Activated naive CD8-positive, alpha-beta T cell treated with anti-CD3 and anti-CD28 coated beads, Interleukin-2, amount 50 U/mL, for 16 hours (primary cell): ENCODE data around the gene MEGF6.

Source experiments
- DNase-seq: peaks from one replicate; pipeline ENCODE4 v3.0.0-alpha.2; 2020; ENCODE audit warnings: low read depth, low spot score

Gene MEGF6

GRCh38 chr1:3611170-3612019 is at the start of gene MEGF6:
Gene MEGF6 (minus strand): TSS chr1:3611508. CDS start chr1:3611268, 240 bp downstream.
- DNase-seq = peak; percentile 34

GRCh38 chr1:3660704-3661103 is 49.4 kb upstream of the MEGF6 start:
- DNase-seq = no peak

GRCh38 chr1:3659093-3659492 is 47.8 kb upstream of the MEGF6 start:
- no peak for DNase-seq

GRCh38 chr1:3658231-3658615 is 46.9 kb upstream of the MEGF6 start:
- no peak for DNase-seq

- DNase-seq = no peak
These were observed 46.4 kb upstream of the MEGF6 start for GRCh38 chr1:3657578-3658230.

GRCh38 chr1:3657096-3657475 is 45.8 kb upstream of the MEGF6 start:
- DNase-seq = no peak

GRCh38 chr1:3656450-3657095 is 45.3 kb upstream of the MEGF6 start:
- DNase-seq = no peak

- no peak for DNase-seq
These were observed 43.4 kb upstream of the MEGF6 start for GRCh38 chr1:3654549-3655281.

- DNase-seq = no peak
These were observed 41.9 kb upstream of the MEGF6 start for GRCh38 chr1:3653286-3653618.

- no peak for DNase-seq
These were observed 41.4 kb upstream of the MEGF6 start for GRCh38 chr1:3652548-3653285.

- DNase-seq = no peak
These were observed 40.7 kb upstream of the MEGF6 start, which contains the start of gene TP73 for GRCh38 chr1:3651930-3652547. Gene TP73 (plus strand): TSS chr1:3652516. CDS start chr1:3682366, 29,850 bp downstream.

- no peak for DNase-seq
These were observed 40.0 kb upstream of the MEGF6 start for GRCh38 chr1:3651026-3651929.

- no peak for DNase-seq
These were observed 39.1 kb upstream of the MEGF6 start for GRCh38 chr1:3650248-3651025.

- peak; percentile 81 for DNase-seq
These were observed 38.3 kb upstream of the MEGF6 start, which contains the start of gene WRAP73 for GRCh38 chr1:3649342-3650247. Gene WRAP73 (minus strand): TSS chr1:3650103. CDS start chr1:3649999, 104 bp downstream.

GRCh38 chr1:3646596-3646995 is 35.3 kb upstream of the MEGF6 start:
- DNase-seq = no peak

- no peak for DNase-seq
These were observed 34.5 kb upstream of the MEGF6 start for GRCh38 chr1:3645666-3646355.

- no peak for DNase-seq
These were observed 33.9 kb upstream of the MEGF6 start for GRCh38 chr1:3645247-3645646.
